Measurements from ENCODE around the gene PLEKHH2.

PLEKHH2 gene

GRCh38 chr2:43762286-43762685 is 125.2 kb downstream of the PLEKHH2 start:
- ATAC-seq = peak; percentile 80
- no peak for DNase-seq

GRCh38 chr2:43763091-43763490 is 126.0 kb downstream of the PLEKHH2 start:
- DNase-seq (no peak), ATAC-seq (no peak)

- DNase-seq (no peak), ATAC-seq (no peak)
Observed at GRCh38 chr2:43764086-43764705, 127.1 kb downstream of the PLEKHH2 start.

- DNase-seq (no peak), ATAC-seq (no peak)
Observed at GRCh38 chr2:43766006-43766405, 128.9 kb downstream of the PLEKHH2 start.

GRCh38 chr2:43773876-43774613 is 137.0 kb downstream of the PLEKHH2 start, which contains the start of gene DYNC2LI1:
Gene DYNC2LI1, plus strand, starts transcription at chr2:43774039. Its CDS starts 100 bp downstream, at chr2:43774139.
- ATAC-seq (peak; percentile 94), DNase-seq (peak; percentile 89)

- ATAC-seq (no peak), DNase-seq (no peak)
Observed at GRCh38 chr2:43774617-43775016, 137.6 kb downstream of the PLEKHH2 start.

GRCh38 chr2:43776324-43776723 is 139.3 kb downstream of the PLEKHH2 start:
- ATAC-seq (peak; percentile 47), DNase-seq (no peak)

GRCh38 chr2:43777306-43777926 is 140.4 kb downstream of the PLEKHH2 start:
- peak; percentile 47 for DNase-seq
- ATAC-seq = peak; percentile 39

- no peak for ATAC-seq
- no peak for DNase-seq
Observed at GRCh38 chr2:43778233-43778632, 141.2 kb downstream of the PLEKHH2 start.

- DNase-seq (no peak), ATAC-seq (peak; percentile 76)
Observed at GRCh38 chr2:43787895-43788294, 150.8 kb downstream of the PLEKHH2 start.

- DNase-seq = no peak
- ATAC-seq = no peak
Observed at GRCh38 chr2:43788646-43789045, 151.6 kb downstream of the PLEKHH2 start.

GRCh38 chr2:43790147-43790546 is 153.1 kb downstream of the PLEKHH2 start:
- DNase-seq = no peak
- no peak for ATAC-seq

GRCh38 chr2:43791035-43791765 is 154.1 kb downstream of the PLEKHH2 start:
- DNase-seq = no peak
- ATAC-seq = no peak

GRCh38 chr2:43792653-43793052 is 155.6 kb downstream of the PLEKHH2 start:
- no peak for ATAC-seq
- DNase-seq = no peak

- DNase-seq (no peak), ATAC-seq (no peak)
Observed at GRCh38 chr2:43794956-43795355, 157.9 kb downstream of the PLEKHH2 start.

GRCh38 chr2:43796206-43796605 is 159.1 kb downstream of the PLEKHH2 start:
- no peak for ATAC-seq
- DNase-seq = no peak

GRCh38 chr2:43798300-43798699 is 161.2 kb downstream of the PLEKHH2 start:
- DNase-seq (no peak), ATAC-seq (no peak)

- no peak for DNase-seq
- no peak for ATAC-seq
Observed at GRCh38 chr2:43800894-43801293, 163.8 kb downstream of the PLEKHH2 start.

GRCh38 chr2:43802135-43802534 is 165.1 kb downstream of the PLEKHH2 start:
- DNase-seq (no peak), ATAC-seq (no peak)

- ATAC-seq (no peak), DNase-seq (no peak)
Observed at GRCh38 chr2:43803113-43803512, 166.1 kb downstream of the PLEKHH2 start.

GRCh38 chr2:43806719-43807031 is 169.6 kb downstream of the PLEKHH2 start:
- ATAC-seq (no peak), DNase-seq (no peak)

- ATAC-seq (no peak), DNase-seq (no peak)
Observed at GRCh38 chr2:43810452-43810851, 173.4 kb downstream of the PLEKHH2 start.

- DNase-seq (no peak), ATAC-seq (no peak)
Observed at GRCh38 chr2:43810888-43811287, 173.8 kb downstream of the PLEKHH2 start.
